Measurements from ENCODE around the gene PRCP. TPM values are rescaled to one million over a fixed set of nuclear protein-coding genes. Genes with fewer than 3 reads are reported as not detected.

Gene PRCP
- total and polyA plus RNA-seq, 4 donors, result 27.3 to 55.2 (median 41.2) TPM

DNA sequence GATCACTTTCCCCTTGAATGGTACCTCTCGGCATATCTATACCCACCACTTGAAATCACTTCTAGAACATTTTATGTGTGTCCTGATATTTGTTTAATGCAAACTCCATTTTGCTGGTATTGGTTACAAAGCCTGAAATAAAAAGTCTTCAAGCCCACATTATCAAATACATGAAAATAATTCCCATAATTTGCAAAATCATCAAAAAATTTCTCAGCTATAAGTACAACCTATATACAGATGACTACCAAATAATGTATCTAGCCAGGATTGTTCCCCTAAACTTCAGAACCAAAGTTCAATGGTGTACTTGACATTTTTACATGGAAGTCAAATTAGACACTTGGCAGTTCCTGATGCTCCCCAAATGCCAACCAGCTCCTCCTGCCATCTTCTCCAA, 71.8 kb downstream of the PRCP start:
- DNase-seq (ENCODE audit: low spot score), result no peak
- Histone ChIP-seq H3K9ac (ENCODE audit: low read depth in 1 of 2, low read length in 2 of 2) (no peak overlapping the region), H3K4me1 (ENCODE audit: control insufficient read depth in 4 of 4, insufficient read depth in 4 of 4, low read length in 3 of 4) (no peaks in the 10 kb centered on the region), H3K36me3 (ENCODE audit: control insufficient read depth in 4 of 4, insufficient read depth in 3 of 4, low read depth in 1 of 4, low read length in 3 of 4) (peaks cover 0 to 13% (median 4%) of the 10 kb centered on the region in 4 donors), H3K27me3 (ENCODE audit: control insufficient read depth in 4 of 4, insufficient read depth in 4 of 4, low read length in 3 of 4) (no peaks in the 10 kb centered on the region), H3K4me3 (ENCODE audit: low read depth in 1 of 3, low read length in 3 of 3) (no peak overlapping the region), H3K9me3 (ENCODE audit: control insufficient read depth in 4 of 4, low read length in 3 of 4) (no peaks in the 10 kb centered on the region), H3K27ac (ENCODE audit: low read depth in 1 of 2, low read length in 2 of 2) (no peak overlapping the region)
- 99% methylated on average over 1 of the region's 1 CpG for WGBS
- TF ChIP-seq HNF4G (IDR thresholded peaks at IDR 0.05), result no peak
- no peak for TF ChIP-seq EGR1 (IDR thresholded peaks at IDR 0.05; ENCODE audit: low read depth in 2 of 2)
- no peak for TF ChIP-seq RXRA (IDR thresholded peaks at IDR 0.05)
- TF ChIP-seq TAF1 (conservative IDR thresholded peaks at IDR 0.05), result no peak
- TF ChIP-seq, protein P1, sequence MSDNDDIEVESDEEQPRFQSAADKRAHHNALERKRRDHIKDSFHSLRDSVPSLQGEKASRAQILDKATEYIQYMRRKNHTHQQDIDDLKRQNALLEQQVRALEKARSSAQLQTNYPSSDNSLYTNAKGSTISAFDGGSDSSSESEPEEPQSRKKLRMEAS (IDR thresholded peaks at IDR 0.05), result no peak

DNA sequence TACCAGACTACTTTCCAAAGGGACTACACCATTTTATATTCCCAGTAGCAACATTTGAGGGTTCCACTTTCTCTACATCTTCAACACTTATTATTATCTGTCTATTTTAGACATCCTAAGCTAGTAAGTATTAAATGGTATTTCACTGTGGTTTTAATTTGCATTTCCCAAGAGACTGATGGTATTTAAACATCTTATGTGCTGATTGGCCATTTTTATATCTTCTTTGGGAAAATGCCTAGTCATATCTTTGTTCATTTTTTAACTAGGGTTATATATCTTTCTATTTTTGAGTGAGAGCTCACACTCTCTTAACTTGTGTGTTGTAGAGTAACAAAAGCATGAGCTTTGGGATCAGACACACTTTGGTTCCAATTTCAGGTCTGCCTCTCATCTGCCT, 73.7 kb downstream of the PRCP start:
- no peaks in the 10 kb centered on the region for H3K9me3 ChIP-seq (ENCODE audit: control insufficient read depth in 4 of 4, low read length in 3 of 4)
- no peak for DNase-seq (ENCODE audit: low spot score)
- no peak overlapping the region for H3K27ac ChIP-seq (ENCODE audit: low read depth in 1 of 2, low read length in 2 of 2)
- no peaks in the 10 kb centered on the region for H3K27me3 ChIP-seq (ENCODE audit: control insufficient read depth in 4 of 4, insufficient read depth in 4 of 4, low read length in 3 of 4)
- H3K36me3 ChIP-seq (ENCODE audit: control insufficient read depth in 4 of 4, insufficient read depth in 3 of 4, low read depth in 1 of 4, low read length in 3 of 4), result peaks cover 0 to 13% (median 4%) of the 10 kb centered on the region in 4 donors
- H3K9ac ChIP-seq (ENCODE audit: low read depth in 1 of 2, low read length in 2 of 2), result no peak overlapping the region
- TF ChIP-seq EGR1 (IDR thresholded peaks at IDR 0.05; ENCODE audit: low read depth in 2 of 2) (no peak), HNF4G (IDR thresholded peaks at IDR 0.05) (no peak)
- H3K4me3 ChIP-seq (ENCODE audit: low read depth in 1 of 3, low read length in 3 of 3), result no peak overlapping the region
- H3K4me1 ChIP-seq (ENCODE audit: control insufficient read depth in 4 of 4, insufficient read depth in 4 of 4, low read length in 3 of 4), result no peaks in the 10 kb centered on the region

GRCh38 chr11:82823647-82824619, 76.3 kb downstream of the PRCP start:
- DNase-seq (ENCODE audit: low spot score), result no peak
- Histone ChIP-seq H3K27me3 (ENCODE audit: control insufficient read depth in 4 of 4, insufficient read depth in 4 of 4, low read length in 3 of 4) (no peaks in the 10 kb centered on the region), H3K4me3 (ENCODE audit: low read depth in 1 of 3, low read length in 3 of 3) (no peak overlapping the region), H3K9me3 (ENCODE audit: control insufficient read depth in 4 of 4, low read length in 3 of 4) (no peaks in the 10 kb centered on the region), H3K4me1 (ENCODE audit: control insufficient read depth in 4 of 4, insufficient read depth in 4 of 4, low read length in 3 of 4) (no peaks in the 10 kb centered on the region), H3K27ac (ENCODE audit: low read depth in 1 of 2, low read length in 2 of 2) (no peak overlapping the region), H3K9ac (ENCODE audit: low read depth in 1 of 2, low read length in 2 of 2) (no peak overlapping the region), H3K36me3 (ENCODE audit: control insufficient read depth in 4 of 4, insufficient read depth in 3 of 4, low read depth in 1 of 4, low read length in 3 of 4) (peaks cover 0 to 13% (median 6%) of the 10 kb centered on the region in 4 donors)
- 74% methylated on average over 2 of the region's 2 CpGs for WGBS
- TF ChIP-seq FOXA2 (IDR thresholded peaks at IDR 0.05), result no peak
- TF ChIP-seq, protein P1 (IDR thresholded peaks at IDR 0.05), result no peak
- no peak for TF ChIP-seq HNF4A (conservative IDR thresholded peaks at IDR 0.05)
- TF ChIP-seq NR2F2 (IDR thresholded peaks at IDR 0.05), result no peak
- no peak for TF ChIP-seq YY1 (IDR thresholded peaks at IDR 0.05)
- TF ChIP-seq SP1 (IDR thresholded peaks at IDR 0.05), result no peak
- no peak for TF ChIP-seq TAF1 (conservative IDR thresholded peaks at IDR 0.05)
- TF ChIP-seq HNF4G (IDR thresholded peaks at IDR 0.05), result no peak
- no peak for TF ChIP-seq JUND (IDR thresholded peaks at IDR 0.05)
- TF ChIP-seq, protein P2, sequence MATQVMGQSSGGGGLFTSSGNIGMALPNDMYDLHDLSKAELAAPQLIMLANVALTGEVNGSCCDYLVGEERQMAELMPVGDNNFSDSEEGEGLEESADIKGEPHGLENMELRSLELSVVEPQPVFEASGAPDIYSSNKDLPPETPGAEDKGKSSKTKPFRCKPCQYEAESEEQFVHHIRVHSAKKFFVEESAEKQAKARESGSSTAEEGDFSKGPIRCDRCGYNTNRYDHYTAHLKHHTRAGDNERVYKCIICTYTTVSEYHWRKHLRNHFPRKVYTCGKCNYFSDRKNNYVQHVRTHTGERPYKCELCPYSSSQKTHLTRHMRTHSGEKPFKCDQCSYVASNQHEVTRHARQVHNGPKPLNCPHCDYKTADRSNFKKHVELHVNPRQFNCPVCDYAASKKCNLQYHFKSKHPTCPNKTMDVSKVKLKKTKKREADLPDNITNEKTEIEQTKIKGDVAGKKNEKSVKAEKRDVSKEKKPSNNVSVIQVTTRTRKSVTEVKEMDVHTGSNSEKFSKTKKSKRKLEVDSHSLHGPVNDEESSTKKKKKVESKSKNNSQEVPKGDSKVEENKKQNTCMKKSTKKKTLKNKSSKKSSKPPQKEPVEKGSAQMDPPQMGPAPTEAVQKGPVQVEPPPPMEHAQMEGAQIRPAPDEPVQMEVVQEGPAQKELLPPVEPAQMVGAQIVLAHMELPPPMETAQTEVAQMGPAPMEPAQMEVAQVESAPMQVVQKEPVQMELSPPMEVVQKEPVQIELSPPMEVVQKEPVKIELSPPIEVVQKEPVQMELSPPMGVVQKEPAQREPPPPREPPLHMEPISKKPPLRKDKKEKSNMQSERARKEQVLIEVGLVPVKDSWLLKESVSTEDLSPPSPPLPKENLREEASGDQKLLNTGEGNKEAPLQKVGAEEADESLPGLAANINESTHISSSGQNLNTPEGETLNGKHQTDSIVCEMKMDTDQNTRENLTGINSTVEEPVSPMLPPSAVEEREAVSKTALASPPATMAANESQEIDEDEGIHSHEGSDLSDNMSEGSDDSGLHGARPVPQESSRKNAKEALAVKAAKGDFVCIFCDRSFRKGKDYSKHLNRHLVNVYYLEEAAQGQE (IDR thresholded peaks at IDR 0.05), result no peak
- TF ChIP-seq ATF3 (IDR thresholded peaks at IDR 0.05), result no peak
- TF ChIP-seq RAD21 (IDR thresholded peaks at IDR 0.05), result no peak
- no peak for TF ChIP-seq RXRA (IDR thresholded peaks at IDR 0.05)
- TF ChIP-seq GABPA (IDR thresholded peaks at IDR 0.05 in 1 of 2, conservative IDR thresholded peaks at IDR 0.05 in 1 of 2), result no peak
- no peak for TF ChIP-seq FOXA1 (IDR thresholded peaks at IDR 0.05)
- TF ChIP-seq, protein P3, sequence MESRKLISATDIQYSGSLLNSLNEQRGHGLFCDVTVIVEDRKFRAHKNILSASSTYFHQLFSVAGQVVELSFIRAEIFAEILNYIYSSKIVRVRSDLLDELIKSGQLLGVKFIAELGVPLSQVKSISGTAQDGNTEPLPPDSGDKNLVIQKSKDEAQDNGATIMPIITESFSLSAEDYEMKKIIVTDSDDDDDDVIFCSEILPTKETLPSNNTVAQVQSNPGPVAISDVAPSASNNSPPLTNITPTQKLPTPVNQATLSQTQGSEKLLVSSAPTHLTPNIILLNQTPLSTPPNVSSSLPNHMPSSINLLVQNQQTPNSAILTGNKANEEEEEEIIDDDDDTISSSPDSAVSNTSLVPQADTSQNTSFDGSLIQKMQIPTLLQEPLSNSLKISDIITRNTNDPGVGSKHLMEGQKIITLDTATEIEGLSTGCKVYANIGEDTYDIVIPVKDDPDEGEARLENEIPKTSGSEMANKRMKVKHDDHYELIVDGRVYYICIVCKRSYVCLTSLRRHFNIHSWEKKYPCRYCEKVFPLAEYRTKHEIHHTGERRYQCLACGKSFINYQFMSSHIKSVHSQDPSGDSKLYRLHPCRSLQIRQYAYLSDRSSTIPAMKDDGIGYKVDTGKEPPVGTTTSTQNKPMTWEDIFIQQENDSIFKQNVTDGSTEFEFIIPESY (IDR thresholded peaks at IDR 0.05), result no peak
